Adrenal gland (tissue), 12 donors: ENCODE measurements around the gene CLCN5. TPM values are rescaled to one million over a fixed set of nuclear protein-coding genes. Genes with fewer than 3 reads are reported as not detected.

ENCODE experiments used
- DNase-seq, 7 donors: peaks; one replicate each; pipeline ENCODE4 v3.0.0-alpha.2; 2019 to 2020
- H3K27ac ChIP-seq, 5 donors: fragments of 200-600 bp; sonication (generic) in 4 of 5; 1 replicate in 3 of 5; 2 replicates in 2 of 5; pipeline versions ENCODE4 v1.5.1 to v1.8.0; 2016 to 2020; ENCODE audit warnings: mild to moderate bottlenecking in 1 of 5
- H3K27me3 ChIP-seq: fragments of 200-600 bp; 2 replicates; pipeline ENCODE4 v1.8.0; 2021
- H3K36me3 ChIP-seq, 2 donors: fragments of 200-600 bp; replicated peaks in 1 of 2; 1 replicate in 1 of 2; 2 replicates in 1 of 2; pipeline versions ENCODE4 v1.5.1 to v1.8.0; 2018 to 2022
- H3K4me1 ChIP-seq, 2 donors: fragments of 200-600 bp; replicated peaks in 1 of 2; 1 replicate in 1 of 2; 2 replicates in 1 of 2; pipeline versions ENCODE4 v1.5.1 to v1.8.0; 2018 to 2021
- H3K4me3 ChIP-seq, 4 donors: fragments of 200-600 bp; sonication (generic) in 3 of 4; one replicate each; pipeline ENCODE4 v1.5.1; 2016 to 2018
- H3K9me3 ChIP-seq, 3 donors: fragments of 200-600 bp; sonication (generic) in 1 of 3; replicated peaks in 1 of 3; 1 replicate in 2 of 3; 2 replicates in 1 of 3; pipeline versions ENCODE4 v1.5.1 to v1.8.0; 2016 to 2021
- POLR2A ChIP-seq, 2 donors: fragments of 450-650 bp; IDR thresholded peaks; one replicate each; pipeline ENCODE4 v1.6.1; 2017; ENCODE audit warnings: antibody characterized with exemption in 2 of 2, mild to moderate bottlenecking in 2 of 2, moderate library complexity in 1 of 2
- WGBS, 4 donors: extraction: QIAGEN DNeasy Blood & Tissue Kit in 2 of 4; methylation state at CpG; one replicate each; pipeline versions ENCODE4 v1.1.5 to v1.1.7; 2013 to 2017; 5-methylcytosine and 5-hydroxymethylcytosine counted together
- intact Hi-C, 2 donors: fragments of 100-400 bp; cut with DNase I; formaldehyde crosslinking; loops; one replicate each; pipeline versions ENCODE4 v1.14.1 to v1.15.0; 2022 to 2023
- polyA plus RNA-seq, 3 donors: library from polyadenylated mRNA; stranded (reverse); fragments of 200-250 nt in 2 of 3; fragments of 350-450 nt in 1 of 3; fragmentation: Illumina TruSeq in 1 of 3; extraction: RNeasy Lipid Tissue Mini Kit (QIAGEN cat#74804) in 1 of 3; gene quantifications; one replicate each; pipeline ENCODE4 v1.2.3, GENCODE V29; 2013 to 2014
- total RNA-seq, 9 donors: library from RNA; depleted of rRNA in 4 of 9; stranded (reverse); fragments of >200 nt in 4 of 9; fragments of 120-200 nt in 1 of 9; fragmentation: NEBNext Ultra II Directional in 1 of 9; extraction: Animal tissue kit (Norgen Biotek cat#: 25700) in 1 of 9; gene quantifications; one replicate each; pipeline versions ENCODE4 v1.1.0 to v1.2.4, GENCODE V29; 2013 to 2023
- TF ChIP-seq, protein P1 (sequence below), 6 experiments: fragments of 450-650 bp in 4 of 6; fragments of 200-600 bp in 2 of 6; sonication (generic) in 1 of 6; IDR thresholded peaks; 1 replicate in 5 of 6; 2 replicates in 1 of 6; pipeline versions ENCODE4 v1.5.1 to v1.8.0; 2016 to 2021; ENCODE audit warnings: antibody characterized with exemption in 6 of 6, mild to moderate bottlenecking in 2 of 6, moderate library complexity in 1 of 6
- donor health status: healthy with polysubstance abuse.
- donor health status: Bipolar disorder and iron deficiency.
- donor health status: DM: yes; HTN: yes; CAD: no.
- donor health status: DM: no; HTN: no; CAD: no.
- donor health status: DM: no; HTN: no; CAD: no.
- donor health status: DM: yes; HTN: yes; CAD: no.

CLCN5 gene
- total and polyA plus RNA-seq, 12 donors, result 3.3 to 17.3 (median 8.6) TPM

DNA sequence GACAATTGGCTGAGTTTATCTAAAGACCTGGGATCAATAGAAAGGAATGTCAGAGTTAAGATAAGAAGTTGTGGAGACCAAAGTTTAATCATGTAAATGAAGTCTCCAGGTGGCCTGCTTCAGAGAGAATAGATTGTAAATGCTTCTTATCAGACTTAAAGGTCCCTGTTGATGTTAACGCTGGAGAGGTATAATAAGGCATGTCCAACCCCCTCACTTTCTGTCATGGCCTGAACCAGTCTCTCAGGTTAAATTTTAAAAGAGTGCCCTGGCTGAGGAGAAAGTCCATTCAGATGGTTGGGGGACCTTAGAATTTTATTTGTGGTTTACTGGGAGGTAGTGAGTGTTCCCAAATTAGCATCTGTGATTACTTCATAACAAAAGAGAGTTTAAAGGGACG is 191.7 kb downstream of the CLCN5 start:
- no peaks in the 10 kb centered on the region for H3K27me3 ChIP-seq
- WGBS, 4 donors, result 36 to 66% (median 56%) methylated on average over 2 of the region's 2 CpGs
- H3K27ac ChIP-seq, result no peak overlapping the region
- DNase-seq, result no peak
- H3K9me3 ChIP-seq, result no peaks in the 10 kb centered on the region
- no peaks in the 10 kb centered on the region for H3K36me3 ChIP-seq
- intact Hi-C loops, result no loop called here
- TF ChIP-seq POLR2A (IDR thresholded peaks at IDR 0.05), result no peak
- TF ChIP-seq, protein P1, sequence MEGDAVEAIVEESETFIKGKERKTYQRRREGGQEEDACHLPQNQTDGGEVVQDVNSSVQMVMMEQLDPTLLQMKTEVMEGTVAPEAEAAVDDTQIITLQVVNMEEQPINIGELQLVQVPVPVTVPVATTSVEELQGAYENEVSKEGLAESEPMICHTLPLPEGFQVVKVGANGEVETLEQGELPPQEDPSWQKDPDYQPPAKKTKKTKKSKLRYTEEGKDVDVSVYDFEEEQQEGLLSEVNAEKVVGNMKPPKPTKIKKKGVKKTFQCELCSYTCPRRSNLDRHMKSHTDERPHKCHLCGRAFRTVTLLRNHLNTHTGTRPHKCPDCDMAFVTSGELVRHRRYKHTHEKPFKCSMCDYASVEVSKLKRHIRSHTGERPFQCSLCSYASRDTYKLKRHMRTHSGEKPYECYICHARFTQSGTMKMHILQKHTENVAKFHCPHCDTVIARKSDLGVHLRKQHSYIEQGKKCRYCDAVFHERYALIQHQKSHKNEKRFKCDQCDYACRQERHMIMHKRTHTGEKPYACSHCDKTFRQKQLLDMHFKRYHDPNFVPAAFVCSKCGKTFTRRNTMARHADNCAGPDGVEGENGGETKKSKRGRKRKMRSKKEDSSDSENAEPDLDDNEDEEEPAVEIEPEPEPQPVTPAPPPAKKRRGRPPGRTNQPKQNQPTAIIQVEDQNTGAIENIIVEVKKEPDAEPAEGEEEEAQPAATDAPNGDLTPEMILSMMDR (IDR thresholded peaks at IDR 0.05), result no peak
- H3K4me1 ChIP-seq, result no peaks in the 10 kb centered on the region
- H3K4me3 ChIP-seq, result no peak overlapping the region

DNA sequence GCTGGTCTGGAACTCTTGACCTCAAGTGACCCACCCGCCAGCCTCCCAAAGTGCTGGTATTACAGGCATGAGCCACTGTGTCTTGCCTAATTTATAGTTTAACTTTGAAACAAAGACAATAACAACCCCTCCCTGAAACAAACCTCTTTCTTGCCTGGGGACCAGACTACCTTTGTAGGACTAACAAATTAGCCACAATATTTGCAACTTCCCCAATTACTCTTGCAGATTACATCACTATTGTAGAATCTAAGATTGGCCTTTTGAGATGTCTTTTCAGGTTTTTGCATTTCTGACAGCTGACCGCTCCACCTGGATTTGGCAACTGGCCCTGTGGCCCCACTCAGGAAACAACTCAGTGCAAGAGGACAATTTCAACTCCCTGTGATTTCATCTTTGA is 193.6 kb downstream of the CLCN5 start:
- no peaks in the 10 kb centered on the region for H3K4me1 ChIP-seq
- TF ChIP-seq, protein P1 (IDR thresholded peaks at IDR 0.05), result no peak
- no peak for TF ChIP-seq POLR2A (IDR thresholded peaks at IDR 0.05)
- no peaks in the 10 kb centered on the region for H3K9me3 ChIP-seq
- no peak overlapping the region for H3K4me3 ChIP-seq
- intact Hi-C loops, result no loop called here
- no peak for DNase-seq
- no peaks in the 10 kb centered on the region for H3K27me3 ChIP-seq
- WGBS, 4 donors, result 89 to 94% (median 90%) methylated on average over 1 to 2 of the region's 2 CpGs
- no peaks in the 10 kb centered on the region for H3K36me3 ChIP-seq
- H3K27ac ChIP-seq, result no peak overlapping the region

DNA sequence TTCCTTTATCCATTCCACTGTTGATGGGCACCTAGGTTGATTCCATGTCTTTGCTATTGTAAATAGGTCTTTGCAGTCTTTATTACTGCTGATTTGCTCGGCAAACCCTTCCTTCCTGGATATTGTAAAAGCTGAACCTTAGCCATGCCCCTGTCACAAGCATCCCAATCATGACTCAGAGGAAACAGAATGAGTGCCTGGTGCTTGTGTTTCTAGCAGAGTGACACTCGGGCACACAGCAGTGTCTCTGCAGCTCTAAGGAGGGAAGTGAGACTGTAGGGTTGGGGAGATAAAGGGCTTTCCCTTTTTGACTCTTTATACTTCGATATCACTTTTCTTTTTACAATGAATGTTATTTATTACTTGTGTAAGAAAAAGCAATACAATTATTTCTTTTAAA is 195.1 kb downstream of the CLCN5 start:
- intact Hi-C loops, result no loop called here
- no peak overlapping the region for H3K4me3 ChIP-seq
- no peaks in the 10 kb centered on the region for H3K36me3 ChIP-seq
- no peaks in the 10 kb centered on the region for H3K4me1 ChIP-seq
- H3K27ac ChIP-seq, result no peak overlapping the region
- TF ChIP-seq POLR2A (IDR thresholded peaks at IDR 0.05), result no peak
- TF ChIP-seq, protein P1 (IDR thresholded peaks at IDR 0.05), result no peak
- 36 to 47% (median 41%) methylated on average over 3 of the region's 3 CpGs for WGBS, 4 donors
- H3K9me3 ChIP-seq, result no peaks in the 10 kb centered on the region
- DNase-seq, result no peak
- H3K27me3 ChIP-seq, result no peaks in the 10 kb centered on the region

DNA sequence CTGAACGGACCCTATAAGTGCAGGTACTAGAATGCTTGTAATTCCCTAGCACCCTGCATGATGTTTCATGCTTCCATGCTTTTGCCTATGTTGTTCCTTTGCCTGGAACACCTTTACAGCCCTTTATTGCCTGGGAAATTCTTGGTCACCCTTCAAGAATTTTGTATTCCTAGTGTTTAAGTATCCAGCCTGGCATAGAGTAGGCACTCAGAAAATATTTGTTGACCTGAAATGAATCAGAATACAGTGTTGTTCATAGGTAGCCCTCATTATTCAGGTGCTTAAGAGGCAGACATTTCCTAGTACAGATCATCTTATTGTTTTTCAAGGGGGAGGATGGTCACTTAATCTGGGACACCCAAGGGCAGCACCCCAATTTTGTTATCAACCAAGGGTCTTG is 203.1 kb downstream of the CLCN5 start:
- Histone ChIP-seq H3K9me3 (no peaks in the 10 kb centered on the region), H3K4me3 (no peak overlapping the region), H3K27me3 (peaks cover 10% of the 10 kb centered on the region), H3K4me1 (no peaks in the 10 kb centered on the region), H3K36me3 (no peaks in the 10 kb centered on the region), H3K27ac (no peak overlapping the region)
- TF ChIP-seq, protein P1 (IDR thresholded peaks at IDR 0.05), result no peak
- no peak for TF ChIP-seq POLR2A (IDR thresholded peaks at IDR 0.05)
- WGBS, 4 donors, result 71 to 100% (median 78%) methylated on average over 1 of the region's 1 CpG
- intact Hi-C loops, result no loop called here
- no peak for DNase-seq
